GM12878 (cell line): ENCODE data around the gene NTN1. TPM values are rescaled to one million over a fixed set of nuclear protein-coding genes. Genes with fewer than 3 reads are reported as not detected.

Source experiments
- ATAC-seq: fragments of 200-7000 bp; cut with Tn5 transposase; 3 replicates; pipeline ENCODE4 v1.9.1; 2020; ENCODE audit warnings: mild to moderate bottlenecking, moderate library complexity
- BruUV-seq: library from RNA; stranded (reverse); fragments of 400-500 nt; replicated peaks from 2 replicates; lab custom pipeline; 2021; lab: Mats Ljungman, UMichigan
- CTCF ChIA-PET: fragments of 300-600 bp; sonication (Branson Sonifier 250); formaldehyde crosslinking; extraction: SDS; loops from one replicate; lab custom pipeline; 2021; ENCODE audit warnings: inconsistent platforms; lab: Yijun Ruan, JAX
- POLR2A ChIA-PET: fragments of 350-600 bp; formaldehyde crosslinking; extraction: SDS; loops from one replicate; lab custom pipeline; 2021; ENCODE audit warnings: inconsistent platforms; lab: Charles Lee
- RAD21 ChIA-PET: fragments of 300-600 bp; sonication (Branson Sonifier 250); formaldehyde crosslinking; loops from one replicate; lab custom pipeline; 2023; ENCODE audit warnings: antibody characterized with exemption; ENCODE audit not compliant: unreplicated experiment; lab: Charles Lee
- SMC1A ChIA-PET: fragments of 300-600 bp; sonication (Branson Sonifier 250); formaldehyde crosslinking; loops from one replicate; lab custom pipeline; 2023; ENCODE audit not compliant: unreplicated experiment, uncharacterized antibody; lab: Charles Lee
- DNase-seq: peaks from one replicate; pipeline ENCODE4 v3.0.0-alpha.2; 2011; ENCODE audit warnings: low read depth, low spot score
- FAIRE-seq: peaks from 3 replicates; lab custom pipeline; 2011; peaks lifted over from hg19 to GRCh38; lab: Jason Lieb, UNC
- H2AFZ ChIP-seq: 2 replicates; pipeline ENCODE4 v1.6.0; 2011; ENCODE audit warnings: low read depth, low read length, control low read depth; ENCODE audit not compliant: control insufficient read depth
- H3K27ac ChIP-seq: 2 replicates; pipeline ENCODE4 v1.5.1; 2011; ENCODE audit warnings: control low read depth; ENCODE audit not compliant: control insufficient read depth, insufficient read depth
- H3K27me3 ChIP-seq, 2 experiments: replicated peaks in 1 of 2; 2 replicates each; pipeline versions ENCODE4 v1.6.0 to v1.6.1; 2011; ENCODE audit warnings: low read length in 1 of 2; ENCODE audit not compliant: control insufficient read depth in 2 of 2, insufficient read depth in 2 of 2
- H3K36me3 ChIP-seq, 2 experiments: 2 replicates each; pipeline ENCODE4 v1.5.1; 2011; ENCODE audit warnings: low read length in 1 of 2; ENCODE audit not compliant: control insufficient read depth in 2 of 2, insufficient read depth in 2 of 2
- H3K4me1 ChIP-seq: 2 replicates; pipeline ENCODE4 v1.6.1; 2011; ENCODE audit warnings: mild to moderate bottlenecking, low read length, moderate library complexity, mixed read lengths; ENCODE audit not compliant: control insufficient read depth, insufficient read depth
- H3K4me2 ChIP-seq: 2 replicates; pipeline ENCODE4 v1.6.0; 2011; ENCODE audit warnings: control low read depth; ENCODE audit not compliant: control insufficient read depth, insufficient read depth
- H3K4me3 ChIP-seq: fragments of 200-600 bp; sonication (generic); 2 replicates; pipeline ENCODE4 v1.5.1; 2016
- H3K79me2 ChIP-seq: 2 replicates; pipeline ENCODE4 v1.6.0; 2011; ENCODE audit warnings: low read length; ENCODE audit not compliant: control insufficient read depth, insufficient read depth
- H3K9ac ChIP-seq: 2 replicates; pipeline ENCODE4 v1.8.0; 2011; ENCODE audit warnings: low read length, control low read depth, mixed read lengths; ENCODE audit not compliant: control insufficient read depth, insufficient read depth
- H3K9me3 ChIP-seq: replicated peaks from 3 replicates; pipeline ENCODE4 v1.5.1; 2011; ENCODE audit warnings: mild to moderate bottlenecking, low read length; ENCODE audit not compliant: control insufficient read depth, insufficient read depth
- H4K20me1 ChIP-seq: 2 replicates; pipeline ENCODE4 v1.6.0; 2011; ENCODE audit not compliant: control insufficient read depth, insufficient read depth
- ATF7 ChIP-seq: fragments of 450-650 bp; IDR thresholded peaks from 2 replicates; pipeline ENCODE4 v1.6.1; 2016; ENCODE audit warnings: low read depth, mild to moderate bottlenecking
- MAX ChIP-seq: IDR thresholded peaks from 2 replicates; pipeline ENCODE4 v1.6.1; 2012; ENCODE audit warnings: low read depth, low read length, improper control_type of control experiment
- MYC ChIP-seq: IDR thresholded peaks from 2 replicates; pipeline ENCODE4 v1.6.1; 2011; ENCODE audit warnings: mild to moderate bottlenecking, low read length, moderate library complexity, inconsistent platforms; ENCODE audit not compliant: insufficient read depth, insufficient replicate concordance, insufficient read length, severe bottlenecking
- PAX5 ChIP-seq: IDR thresholded peaks from 2 replicates; pipeline ENCODE4 v1.6.1; 2011; ENCODE audit warnings: low read depth, low read length, borderline replicate concordance
- RAD21 ChIP-seq: IDR thresholded peaks from 2 replicates; pipeline ENCODE4 v1.6.1; 2011; ENCODE audit warnings: mild to moderate bottlenecking, low read depth, low read length, moderate library complexity; ENCODE audit not compliant: insufficient read depth
- RB1 ChIP-seq: fragments of 450-650 bp; formaldehyde crosslinking; IDR thresholded peaks from 2 replicates; pipeline ENCODE4 v1.6.1; 2017; ENCODE audit warnings: mild to moderate bottlenecking, borderline replicate concordance
- RELA ChIP-seq: fragments of 450-650 bp; IDR thresholded peaks from 2 replicates; pipeline ENCODE4 v1.8.0; 2014; ENCODE audit warnings: borderline replicate concordance; ENCODE audit not compliant: partially characterized antibody
- SREBF2 ChIP-seq: IDR thresholded peaks from 2 replicates; pipeline ENCODE4 v1.6.1; 2012; ENCODE audit warnings: mild to moderate bottlenecking, low read length
- TAF1 ChIP-seq: IDR thresholded peaks from 2 replicates; pipeline ENCODE4 v1.6.1; 2011; ENCODE audit warnings: mild to moderate bottlenecking, low read depth, low read length, borderline replicate concordance
- TCF3 ChIP-seq: IDR thresholded peaks from 2 replicates; pipeline ENCODE4 v1.6.1; 2012; ENCODE audit warnings: low read depth, mild to moderate bottlenecking, low read length, borderline replicate concordance; ENCODE audit not compliant: insufficient read depth
- TCF7 ChIP-seq: IDR thresholded peaks from 2 replicates; pipeline ENCODE4 v1.6.1; 2014; ENCODE audit warnings: antibody characterized with exemption, borderline replicate concordance
- ZBTB11 ChIP-seq: fragments of 450-650 bp; formaldehyde crosslinking; IDR thresholded peaks from 2 replicates; pipeline ENCODE4 v1.5.0; 2022; ENCODE audit warnings: mild to moderate bottlenecking, missing genetic modification characterization
- WGBS: methylation state at CpG from one replicate; pipeline ENCODE4 v1.1.6; 2016; ENCODE audit warnings: low lambda C conversion rate; ENCODE audit not compliant: insufficient replicate concordance, insufficient coverage; ENCODE audit errors: missing lambda C conversion rate; 5-methylcytosine and 5-hydroxymethylcytosine counted together
- in situ Hi-C: fragments of 300-500 bp; cut with MboI; formaldehyde crosslinking; loops from 9 replicates; pipeline ENCODE4 v1.14.3; 2018; ENCODE audit warnings: mixed read lengths
- intact Hi-C: fragments of 100-400 bp; cut with micrococcal nuclease; formaldehyde crosslinking; loops from one replicate; pipeline ENCODE4 v1.14.2; 2022; ENCODE audit not compliant: unreplicated experiment
- polyA plus RNA-seq, 11 experiments: library from polyadenylated mRNA; depleted of rRNA in 4 of 11; unstranded in 6 of 11; stranded (reverse) in 5 of 11; fragments of >200 nt; fragmentation: Nextera tagmentation in 4 of 11; fragmentation: Illumina TruSeq in 1 of 11; extraction: Ambion mirVana in 4 of 11; extraction: Trizol in 1 of 11; gene quantifications; 1 replicate in 1 of 11; 2 replicates in 10 of 11; pipeline versions ENCODE4 v1.2.1 to v1.2.3, GENCODE V29; 2011 to 2016; ENCODE audit warnings: inconsistent platforms in 2 of 11, missing spikeins in 2 of 11, low read depth in 1 of 11
- total RNA-seq, 4 experiments: library from RNA; depleted of rRNA in 3 of 4; stranded (reverse); fragments of >200 nt in 3 of 4; fragmentation: Illumina TruSeq in 1 of 4; extraction: Trizol in 1 of 4; gene quantifications; 2 replicates each; pipeline versions ENCODE4 v1.2.1 to v1.2.3, GENCODE V29; 2013 to 2021
- TF ChIP-seq, protein P1 (sequence below): fragments of 450-650 bp; IDR thresholded peaks from 2 replicates; pipeline ENCODE4 v1.6.1; 2016; ENCODE audit warnings: mild to moderate bottlenecking

NTN1 gene
- total and polyA plus RNA-seq, 10 of the 15 experiments (the other 5 are each of a cell fraction or from before 2014, with no cell fraction given): 0.02 to 0.89 (median 0.35) TPM

GRCh38 chr17:9266697-9267117 is 245.4 kb downstream of the NTN1 start:
- Histone ChIP-seq H3K79me2 (no peaks in the 10 kb centered on the region), H3K27me3 (no peaks in the 10 kb centered on the region), H3K9me3 (no peaks in the 10 kb centered on the region), H3K27ac (no peak overlapping the region), H3K36me3 (no peaks in the 10 kb centered on the region), H2AFZ (no peak overlapping the region), H3K9ac (no peak overlapping the region), H3K4me1 (no peaks in the 10 kb centered on the region), H4K20me1 (no peaks in the 10 kb centered on the region), H3K4me2 (no peak overlapping the region), H3K4me3 (no peak overlapping the region)
- no peak for FAIRE-seq
- ATAC-seq: no peak
- no peak for DNase-seq
- CTCF ChIA-PET: interaction anchor here (1.8 kb wide), 1 partner anchor 25 kb away, joined by 4 read pairs; no protein-coding TSS in a partner anchor
- BruUV-seq: no TSS peak
- SMC1A ChIA-PET: no interaction called here
- in situ Hi-C loops (no loop called here), intact Hi-C loops (no loop called here)
- no peak for TF ChIP-seq TCF3
- no peak for TF ChIP-seq RAD21
- no peak for TF ChIP-seq RB1
- TF ChIP-seq PAX5: no peak
- POLR2A ChIA-PET: no interaction called here
- WGBS: 90% methylated on average over 9 of the region's 9 CpGs
- RAD21 ChIA-PET: no interaction called here

GRCh38 chr17:9268546-9268945 is 247.2 kb downstream of the NTN1 start:
- WGBS: 82% methylated on average over 6 of the region's 6 CpGs
- ATAC-seq: no peak
- intact Hi-C loops: no loop called here
- TF ChIP-seq SREBF2 (no peak), ATF7 (no peak), MAX (no peak), ZBTB11 (CRISPR knock-in tag) (no peak), TAF1 (no peak), MYC (no peak), TCF7 (no peak), RELA (no peak)
- TF ChIP-seq, protein P1, sequence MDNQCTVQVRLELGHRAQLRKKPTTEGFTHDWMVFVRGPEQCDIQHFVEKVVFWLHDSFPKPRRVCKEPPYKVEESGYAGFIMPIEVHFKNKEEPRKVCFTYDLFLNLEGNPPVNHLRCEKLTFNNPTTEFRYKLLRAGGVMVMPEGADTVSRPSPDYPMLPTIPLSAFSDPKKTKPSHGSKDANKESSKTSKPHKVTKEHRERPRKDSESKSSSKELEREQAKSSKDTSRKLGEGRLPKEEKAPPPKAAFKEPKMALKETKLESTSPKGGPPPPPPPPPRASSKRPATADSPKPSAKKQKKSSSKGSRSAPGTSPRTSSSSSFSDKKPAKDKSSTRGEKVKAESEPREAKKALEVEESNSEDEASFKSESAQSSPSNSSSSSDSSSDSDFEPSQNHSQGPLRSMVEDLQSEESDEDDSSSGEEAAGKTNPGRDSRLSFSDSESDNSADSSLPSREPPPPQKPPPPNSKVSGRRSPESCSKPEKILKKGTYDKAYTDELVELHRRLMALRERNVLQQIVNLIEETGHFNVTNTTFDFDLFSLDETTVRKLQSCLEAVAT: no peak

More at GRCh38 chr17:9268546-9268945, 247.2 kb downstream of the NTN1 start:
- no peaks in the 10 kb centered on the region for H3K4me1 ChIP-seq
- H2AFZ ChIP-seq: no peak overlapping the region
- in situ Hi-C loops: no loop called here
- H3K4me3 ChIP-seq: no peak overlapping the region
- no peaks in the 10 kb centered on the region for H4K20me1 ChIP-seq
- H3K36me3 ChIP-seq: no peaks in the 10 kb centered on the region
- H3K79me2 ChIP-seq: no peaks in the 10 kb centered on the region
- BruUV-seq: no TSS peak
- H3K9ac ChIP-seq: no peak overlapping the region
- DNase-seq (no peak), FAIRE-seq (no peak)
- ChIA-PET RAD21 (interaction anchor here (0.7 kb wide), 1 partner anchor 21 kb away, joined by 4 read pairs; no protein-coding TSS in a partner anchor), POLR2A (no interaction called here), CTCF (interaction anchor here (0.6 kb wide), 1 partner anchor 762 kb away, joined by 3 read pairs; no protein-coding TSS in a partner anchor), SMC1A (no interaction called here)
- no peaks in the 10 kb centered on the region for H3K27me3 ChIP-seq
- no peaks in the 10 kb centered on the region for H3K9me3 ChIP-seq
- no peak overlapping the region for H3K27ac ChIP-seq
- no peak overlapping the region for H3K4me2 ChIP-seq
